Activated T-cell treated with anti-CD3 and anti-CD28 coated beads for 1 hour (primary cell): ENCODE results near the gene CIP2A.

Experiments used
- DNase-seq: peaks from one replicate; pipeline ENCODE4 v3.0.0-alpha.2; 2020; ENCODE audit warnings: low read depth

Gene CIP2A

GRCh38 chr3:108562565-108562964 lies 26.7 kb downstream of the CIP2A start:
- no peak for DNase-seq

- no peak for DNase-seq
These were observed 33.2 kb downstream of the CIP2A start for GRCh38 chr3:108555966-108556581.

- no peak for DNase-seq
These were observed 34.2 kb downstream of the CIP2A start for GRCh38 chr3:108554913-108555571.

GRCh38 chr3:108554229-108554628 lies 35.0 kb downstream of the CIP2A start:
- no peak for DNase-seq

- no peak for DNase-seq
These were observed 36.7 kb downstream of the CIP2A start for GRCh38 chr3:108552267-108553159.

GRCh38 chr3:108548886-108549285 lies 40.4 kb downstream of the CIP2A start:
- no peak for DNase-seq

- DNase-seq, result no peak
These were observed 40.9 kb downstream of the CIP2A start for GRCh38 chr3:108548304-108548703.

GRCh38 chr3:108546692-108547091 lies 42.5 kb downstream of the CIP2A start:
- no peak for DNase-seq

GRCh38 chr3:108546247-108546646 lies 43.0 kb downstream of the CIP2A start:
- no peak for DNase-seq

- DNase-seq, result no peak
These were observed 51.2 kb downstream of the CIP2A start for GRCh38 chr3:108538083-108538482.

GRCh38 chr3:108528459-108529252 lies 60.6 kb downstream of the CIP2A start:
- DNase-seq, result no peak

GRCh38 chr3:108527817-108528216 lies 61.4 kb downstream of the CIP2A start:
- DNase-seq, result no peak

GRCh38 chr3:108527109-108527508 lies 62.1 kb downstream of the CIP2A start:
- no peak for DNase-seq

- DNase-seq, result no peak
These were observed 63.3 kb downstream of the CIP2A start for GRCh38 chr3:108525971-108526370.

- no peak for DNase-seq
These were observed 64.0 kb downstream of the CIP2A start for GRCh38 chr3:108525256-108525655.

GRCh38 chr3:108524537-108524936 lies 64.7 kb downstream of the CIP2A start:
- DNase-seq, result no peak

GRCh38 chr3:108518895-108519294 lies 70.3 kb downstream of the CIP2A start:
- no peak for DNase-seq

- DNase-seq, result no peak
These were observed 72.4 kb downstream of the CIP2A start for GRCh38 chr3:108516881-108517280.

GRCh38 chr3:108513961-108514360 lies 75.3 kb downstream of the CIP2A start:
- DNase-seq, result no peak

- no peak for DNase-seq
These were observed 76.6 kb downstream of the CIP2A start for GRCh38 chr3:108512671-108513070.

GRCh38 chr3:108511490-108511889 lies 77.7 kb downstream of the CIP2A start:
- DNase-seq, result no peak

- no peak for DNase-seq
These were observed 78.2 kb downstream of the CIP2A start for GRCh38 chr3:108511055-108511454.
